Astrocyte of the spinal cord (primary cell): ENCODE measurements around the gene BCDIN3D.

ENCODE experiments used
- DNase-seq: peaks from one replicate; pipeline ENCODE4 v3.0.0; 2011; ENCODE audit warnings: low read depth, low spot score
- H3K4me3 ChIP-seq: 2 replicates; pipeline ENCODE4 v1.5.1; 2011; ENCODE audit warnings: low read depth, mild to moderate bottlenecking, low read length, moderate library complexity
- in situ Hi-C: cut with HindIII; loops from 2 replicates; pipeline ENCODE4 v1.10.0; 2017; ENCODE audit warnings: low sequenced_read_pairs
- TF ChIP-seq, protein P1 (sequence below): IDR thresholded peaks from 2 replicates; pipeline ENCODE4 v1.5.1; 2012; ENCODE audit warnings: low read depth, mild to moderate bottlenecking, low read length, inconsistent platforms

BCDIN3D gene

DNA sequence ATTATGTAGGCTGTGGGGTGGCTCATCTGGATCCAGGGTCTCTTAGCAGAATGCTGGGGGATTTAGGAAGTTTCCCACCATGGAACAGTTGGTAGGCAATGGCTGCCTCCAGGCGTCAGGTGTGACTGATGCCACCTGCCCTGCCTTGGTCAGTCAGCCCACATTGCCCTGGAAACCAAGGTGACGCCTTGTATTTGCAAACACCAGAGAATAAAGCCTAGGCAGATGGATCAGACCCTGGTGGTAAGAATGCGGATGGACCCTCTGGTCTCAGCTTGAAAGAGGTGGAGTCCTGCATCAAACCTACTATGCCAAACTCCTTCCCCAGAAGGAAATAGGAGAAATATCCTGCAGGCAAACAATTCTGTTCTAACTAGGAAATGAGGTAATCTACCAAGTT, 52.9 kb downstream of the BCDIN3D start:
- in situ Hi-C loops, result no loop called here
- TF ChIP-seq, protein P1, sequence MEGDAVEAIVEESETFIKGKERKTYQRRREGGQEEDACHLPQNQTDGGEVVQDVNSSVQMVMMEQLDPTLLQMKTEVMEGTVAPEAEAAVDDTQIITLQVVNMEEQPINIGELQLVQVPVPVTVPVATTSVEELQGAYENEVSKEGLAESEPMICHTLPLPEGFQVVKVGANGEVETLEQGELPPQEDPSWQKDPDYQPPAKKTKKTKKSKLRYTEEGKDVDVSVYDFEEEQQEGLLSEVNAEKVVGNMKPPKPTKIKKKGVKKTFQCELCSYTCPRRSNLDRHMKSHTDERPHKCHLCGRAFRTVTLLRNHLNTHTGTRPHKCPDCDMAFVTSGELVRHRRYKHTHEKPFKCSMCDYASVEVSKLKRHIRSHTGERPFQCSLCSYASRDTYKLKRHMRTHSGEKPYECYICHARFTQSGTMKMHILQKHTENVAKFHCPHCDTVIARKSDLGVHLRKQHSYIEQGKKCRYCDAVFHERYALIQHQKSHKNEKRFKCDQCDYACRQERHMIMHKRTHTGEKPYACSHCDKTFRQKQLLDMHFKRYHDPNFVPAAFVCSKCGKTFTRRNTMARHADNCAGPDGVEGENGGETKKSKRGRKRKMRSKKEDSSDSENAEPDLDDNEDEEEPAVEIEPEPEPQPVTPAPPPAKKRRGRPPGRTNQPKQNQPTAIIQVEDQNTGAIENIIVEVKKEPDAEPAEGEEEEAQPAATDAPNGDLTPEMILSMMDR, result no peak

DNA sequence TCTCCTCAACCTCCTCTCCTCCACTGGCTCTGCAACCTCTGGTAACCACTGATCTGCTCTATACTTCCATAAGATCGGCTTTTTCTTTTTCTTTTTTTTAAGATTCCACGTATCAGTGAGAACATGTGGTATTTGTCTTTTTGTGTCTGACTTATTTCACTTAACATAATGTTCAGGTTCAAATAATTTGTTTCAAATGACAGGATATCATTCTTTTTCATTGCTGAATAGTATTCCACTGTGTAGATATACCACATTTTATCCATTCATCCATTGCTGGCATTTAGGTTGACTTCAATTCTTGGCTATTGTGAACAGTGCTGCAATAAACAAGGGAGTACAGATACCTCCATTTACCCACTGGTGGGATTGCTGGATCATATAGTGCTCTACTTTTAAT, 55.2 kb downstream of the BCDIN3D start:
- in situ Hi-C loops, result no loop called here
- TF ChIP-seq, protein P1, result no peak

More for the DNA sequence above, 52.9 kb downstream of the BCDIN3D start:
- no peak overlapping the region for H3K4me3 ChIP-seq
- no peak for DNase-seq

More for the DNA sequence above, 55.2 kb downstream of the BCDIN3D start:
- no peak overlapping the region for H3K4me3 ChIP-seq
- no peak for DNase-seq
